ENCODE data around the gene CPA1. TPM values are rescaled to one million over a fixed set of nuclear protein-coding genes. Genes with fewer than 3 reads are reported as not detected.

The CPA1 gene
- polyA plus RNA-seq, 1 experiment = 0.10 TPM

DNA sequence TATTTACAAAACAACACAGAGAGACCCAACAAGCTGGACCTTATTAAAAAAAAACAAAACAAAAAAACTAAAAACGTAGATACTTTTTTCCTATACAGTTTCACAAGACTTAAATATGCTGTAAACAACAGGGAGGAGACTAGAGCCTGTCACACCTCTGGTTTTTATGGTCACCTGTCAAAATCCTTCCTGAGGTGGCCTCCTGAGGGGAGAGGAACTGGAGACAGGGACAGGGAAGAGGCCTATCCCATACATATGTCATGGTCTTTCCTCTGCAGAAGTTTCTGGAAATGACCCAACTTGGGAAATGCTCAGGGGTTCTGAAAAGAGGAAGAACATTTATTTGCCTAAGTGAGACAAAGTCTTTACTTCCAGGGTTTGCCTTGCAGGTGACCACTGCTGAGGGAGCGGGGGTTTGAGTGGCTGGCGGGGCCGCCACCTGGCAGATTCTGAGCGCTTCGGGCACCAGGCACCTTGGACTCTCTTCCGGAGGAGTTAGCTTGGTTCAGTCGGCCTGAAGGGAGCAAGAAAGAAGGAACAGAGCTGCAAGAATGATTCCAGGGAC, 18.3 kb downstream of the CPA1 start:
- ChIA-PET POLR2A (no interaction called here), CTCF (interaction anchor here (1.1 kb wide), 1 partner anchor 160 kb away, joined by 4 read pairs; no protein-coding TSS in a partner anchor)
- no peak overlapping the region for H3K4me3 ChIP-seq (ENCODE audit: low read depth, low read length)
- peaks cover 2% of the 10 kb centered on the region; the same call in 1 of the 2 replicates for H3K36me3 ChIP-seq (ENCODE audit: control insufficient read depth, insufficient read depth, low read length)
- no peaks in the 10 kb centered on the region for H3K27me3 ChIP-seq (ENCODE audit: control insufficient read depth, insufficient read depth, low read length)
- no peak for DNase-seq (ENCODE audit: low read depth)
- TF ChIP-seq, protein P1, sequence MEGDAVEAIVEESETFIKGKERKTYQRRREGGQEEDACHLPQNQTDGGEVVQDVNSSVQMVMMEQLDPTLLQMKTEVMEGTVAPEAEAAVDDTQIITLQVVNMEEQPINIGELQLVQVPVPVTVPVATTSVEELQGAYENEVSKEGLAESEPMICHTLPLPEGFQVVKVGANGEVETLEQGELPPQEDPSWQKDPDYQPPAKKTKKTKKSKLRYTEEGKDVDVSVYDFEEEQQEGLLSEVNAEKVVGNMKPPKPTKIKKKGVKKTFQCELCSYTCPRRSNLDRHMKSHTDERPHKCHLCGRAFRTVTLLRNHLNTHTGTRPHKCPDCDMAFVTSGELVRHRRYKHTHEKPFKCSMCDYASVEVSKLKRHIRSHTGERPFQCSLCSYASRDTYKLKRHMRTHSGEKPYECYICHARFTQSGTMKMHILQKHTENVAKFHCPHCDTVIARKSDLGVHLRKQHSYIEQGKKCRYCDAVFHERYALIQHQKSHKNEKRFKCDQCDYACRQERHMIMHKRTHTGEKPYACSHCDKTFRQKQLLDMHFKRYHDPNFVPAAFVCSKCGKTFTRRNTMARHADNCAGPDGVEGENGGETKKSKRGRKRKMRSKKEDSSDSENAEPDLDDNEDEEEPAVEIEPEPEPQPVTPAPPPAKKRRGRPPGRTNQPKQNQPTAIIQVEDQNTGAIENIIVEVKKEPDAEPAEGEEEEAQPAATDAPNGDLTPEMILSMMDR (IDR thresholded peaks at IDR 0.05; ENCODE audit: insufficient read depth, low read depth, low read length) = no peak

DNA sequence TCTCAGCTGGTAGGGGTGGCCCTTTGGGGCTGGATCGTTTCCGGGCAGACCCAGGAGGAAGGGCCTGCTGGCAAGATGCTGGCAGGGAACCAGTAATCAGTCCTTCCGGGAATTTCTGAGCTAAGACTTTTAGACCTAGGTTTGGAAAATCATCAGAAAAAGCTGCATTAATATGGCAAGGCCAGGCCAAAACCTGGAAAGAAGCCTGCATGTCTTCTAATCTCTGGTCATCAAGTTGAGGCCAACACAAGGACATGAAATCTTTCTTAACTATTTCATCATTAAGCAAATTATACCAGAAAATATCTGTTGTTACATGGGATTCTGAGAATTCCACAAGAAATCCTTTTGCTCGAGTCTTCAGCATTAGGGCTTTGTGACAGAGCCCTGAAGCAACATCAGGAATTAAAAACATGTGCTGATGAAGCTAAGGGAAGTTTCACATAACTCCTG, 19.9 kb downstream of the CPA1 start:
- no peaks in the 10 kb centered on the region for H3K27me3 ChIP-seq (ENCODE audit: control insufficient read depth, insufficient read depth, low read length)
- TF ChIP-seq, protein P1 (IDR thresholded peaks at IDR 0.05; ENCODE audit: insufficient read depth, low read depth, low read length) = no peak
- peaks cover 2% of the 10 kb centered on the region; the same call in 1 of the 2 replicates for H3K36me3 ChIP-seq (ENCODE audit: control insufficient read depth, insufficient read depth, low read length)
- H3K4me3 ChIP-seq (ENCODE audit: low read depth, low read length) = no peak overlapping the region
- POLR2A ChIA-PET = interaction anchor here (0.6 to 1.0 kb wide), 3 partner anchors 44 to 105 kb away, joined by 3 to 4 read pairs (median 3); no protein-coding TSS in a partner anchor
- CTCF ChIA-PET = interaction anchor here (0.8 to 1.2 kb wide), 4 partner anchors 13 to 155 kb away, joined by 3 read pairs; no protein-coding TSS in a partner anchor
- DNase-seq (ENCODE audit: low read depth) = peak; percentile 93

DNA sequence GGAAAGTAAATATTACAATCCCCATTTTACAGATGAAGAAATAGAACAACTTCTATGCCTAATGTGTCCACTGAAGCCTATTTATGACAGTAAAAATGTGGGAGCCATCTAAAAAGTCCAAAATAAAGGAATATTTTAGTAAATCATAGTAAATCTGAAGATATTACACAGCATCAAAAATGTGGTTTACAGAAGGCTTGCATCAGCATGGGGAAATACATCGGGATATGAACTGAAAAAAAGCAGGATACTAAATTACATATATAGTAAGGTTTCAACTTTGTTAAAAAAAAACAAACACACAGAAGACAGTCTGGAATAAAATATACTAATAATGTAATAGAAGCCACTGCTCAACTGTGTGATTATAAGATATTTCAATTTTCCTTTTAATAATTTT, 20.8 kb downstream of the CPA1 start:
- TF ChIP-seq, protein P1 (IDR thresholded peaks at IDR 0.05; ENCODE audit: insufficient read depth, low read depth, low read length) = no peak
- POLR2A ChIA-PET = no interaction called here
- DNase-seq (ENCODE audit: low read depth) = no peak
- H3K27me3 ChIP-seq (ENCODE audit: control insufficient read depth, insufficient read depth, low read length) = no peaks in the 10 kb centered on the region
- peaks cover 2% of the 10 kb centered on the region; the same call in 1 of the 2 replicates for H3K36me3 ChIP-seq (ENCODE audit: control insufficient read depth, insufficient read depth, low read length)
- no peak overlapping the region for H3K4me3 ChIP-seq (ENCODE audit: low read depth, low read length)
- CTCF ChIA-PET = interaction anchor here (1.1 to 1.2 kb wide), 2 partner anchors 124 to 155 kb away, joined by 3 read pairs; no protein-coding TSS in a partner anchor

DNA sequence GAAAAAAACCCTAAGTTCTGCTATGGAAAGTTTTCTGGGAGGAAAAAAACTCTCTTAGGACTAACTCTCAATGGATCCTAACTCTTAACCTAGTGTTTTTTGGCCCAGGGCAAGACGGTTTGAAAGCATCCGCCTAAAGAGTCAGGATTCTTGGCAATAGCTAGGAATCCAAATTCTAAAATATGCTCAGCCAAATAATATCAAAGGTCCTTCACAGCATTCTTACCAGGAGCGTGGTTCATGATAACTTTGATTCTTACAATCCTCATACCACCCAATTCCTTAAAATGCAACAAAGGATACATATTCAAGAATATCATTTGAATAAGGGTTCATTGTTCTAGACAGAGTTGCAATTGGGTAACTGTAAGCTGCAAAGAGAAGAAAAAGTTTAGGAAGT, 21.3 kb downstream of the CPA1 start:
- ChIA-PET POLR2A (no interaction called here), CTCF (no interaction called here)
- Histone ChIP-seq H3K27me3 (ENCODE audit: control insufficient read depth, insufficient read depth, low read length) (no peaks in the 10 kb centered on the region), H3K4me3 (ENCODE audit: low read depth, low read length) (no peak overlapping the region), H3K36me3 (ENCODE audit: control insufficient read depth, insufficient read depth, low read length) (peaks cover 2% of the 10 kb centered on the region; the same call in 1 of the 2 replicates)
- no peak for DNase-seq (ENCODE audit: low read depth)
- TF ChIP-seq, protein P1 (IDR thresholded peaks at IDR 0.05; ENCODE audit: insufficient read depth, low read depth, low read length) = no peak

DNA sequence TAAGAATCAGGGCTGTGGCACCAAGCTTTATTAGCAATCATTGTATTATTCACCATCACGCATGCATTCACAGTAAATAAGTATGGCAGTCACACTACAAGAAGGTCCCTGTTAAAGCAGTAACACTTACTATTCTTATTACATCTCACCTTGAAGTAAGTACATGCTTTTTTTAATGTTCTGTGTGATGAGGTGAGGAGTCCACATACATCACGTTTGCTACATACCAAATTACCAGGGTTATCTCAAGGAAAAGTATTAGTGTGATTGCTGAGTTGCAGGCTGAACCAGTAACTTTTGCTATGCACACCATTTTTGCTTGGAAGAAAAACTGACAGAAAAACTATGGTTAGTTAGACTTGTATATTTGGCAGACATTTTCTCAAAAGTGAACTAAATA, 24.7 kb downstream of the CPA1 start:
- ChIA-PET POLR2A (no interaction called here), CTCF (no interaction called here)
- Histone ChIP-seq H3K4me3 (ENCODE audit: low read depth, low read length) (no peak overlapping the region), H3K36me3 (ENCODE audit: control insufficient read depth, insufficient read depth, low read length) (peaks cover 2% of the 10 kb centered on the region; the same call in 1 of the 2 replicates), H3K27me3 (ENCODE audit: control insufficient read depth, insufficient read depth, low read length) (no peaks in the 10 kb centered on the region)
- DNase-seq (ENCODE audit: low read depth) = no peak
- TF ChIP-seq, protein P1 (IDR thresholded peaks at IDR 0.05; ENCODE audit: insufficient read depth, low read depth, low read length) = no peak

Data from BJ (cell line).